Activated T-helper 1 cell treated with anti-CD3 and anti-CD28 coated beads, Interleukin-2, amount 50 U/mL, for 16 hours (primary cell): ENCODE data around the gene TSEN15.

ENCODE experiments used
- DNase-seq, 2 donors: peaks; one replicate each; pipeline ENCODE4 v3.0.0-alpha.2; 2020; ENCODE audit warnings: low read depth in 1 of 2, low spot score in 1 of 2

The TSEN15 gene

DNA sequence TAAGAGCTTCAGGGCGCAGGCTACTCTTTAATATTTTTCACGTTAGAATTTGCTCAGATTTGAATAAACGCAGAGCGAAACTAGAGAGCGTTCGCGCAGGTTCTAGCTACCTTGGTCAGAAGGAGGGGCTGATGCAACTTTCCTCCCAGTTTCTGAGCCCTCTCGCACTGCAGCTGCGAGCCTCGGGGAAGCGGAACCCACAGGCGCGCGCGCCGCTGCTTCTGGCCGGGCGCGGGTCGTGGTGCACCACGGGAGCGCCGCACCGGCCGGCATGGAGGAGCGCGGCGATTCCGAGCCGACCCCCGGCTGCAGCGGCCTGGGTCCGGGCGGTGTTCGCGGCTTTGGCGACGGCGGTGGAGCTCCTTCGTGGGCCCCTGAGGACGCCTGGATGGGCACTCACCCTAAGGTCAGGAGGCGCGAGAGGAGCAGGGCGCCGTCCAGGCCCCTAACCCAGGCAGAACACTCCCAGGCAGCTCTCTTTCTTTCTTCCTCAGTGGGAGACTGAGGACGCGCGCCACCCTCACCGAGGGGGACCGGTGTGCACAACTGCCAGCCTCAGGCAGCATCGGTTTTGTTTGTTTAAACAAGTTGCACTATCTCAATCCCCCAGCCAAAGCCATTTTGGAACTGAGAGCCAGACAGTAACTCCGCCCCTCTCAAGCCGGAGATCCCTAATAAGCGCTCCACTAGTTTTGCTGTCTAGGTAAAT lies at the start of gene TSEN15:
TSS of gene TSEN15 (plus strand) at position 246 of the 709 bp plus-strand sequence. CDS start at position 272, 26 bp downstream.
- DNase-seq, result peak; percentile 55 to 69

- no peak for DNase-seq
Observed at GRCh38 chr1:184002071-184002470, 49.5 kb upstream of the TSEN15 start.

DNA sequence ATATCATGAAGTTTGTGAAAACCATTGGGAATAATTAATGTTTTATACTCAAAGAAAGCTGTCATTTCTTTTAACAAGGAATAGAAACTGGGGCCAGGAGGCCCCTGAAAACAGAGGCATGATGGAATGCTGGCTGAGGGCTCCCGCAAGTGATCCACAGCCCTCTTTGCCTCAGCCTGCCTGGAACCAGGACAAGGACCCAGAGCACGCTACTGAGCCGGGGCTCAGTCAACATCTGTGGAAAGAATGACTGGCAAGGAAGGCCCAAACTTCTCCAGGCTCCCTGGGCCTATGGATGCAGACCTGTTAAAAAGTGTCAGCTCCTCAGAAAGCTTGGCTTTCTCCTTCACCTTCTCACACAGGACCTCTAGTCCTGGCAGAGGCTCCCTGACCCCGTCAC lies 46.6 kb upstream of the TSEN15 start:
- no peak for DNase-seq

DNA sequence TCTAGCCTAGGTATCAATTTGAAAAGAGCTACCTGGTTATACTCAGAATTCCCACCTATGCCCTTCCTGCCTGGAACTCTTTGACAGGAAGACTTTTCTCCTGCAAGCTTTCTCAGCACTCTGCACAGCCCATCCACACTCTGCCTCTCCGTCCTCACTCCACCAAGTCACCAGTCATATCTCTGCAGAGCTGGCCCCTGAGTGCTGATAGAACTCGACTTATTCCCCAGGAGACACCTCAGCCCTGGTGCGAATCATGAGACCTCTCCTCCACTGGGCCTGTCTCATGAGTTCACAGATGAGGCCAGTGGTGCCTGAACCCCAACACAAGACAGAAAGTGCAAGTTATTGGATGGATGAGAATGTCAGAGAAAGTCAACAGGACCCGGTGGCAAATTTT lies 46.0 kb upstream of the TSEN15 start:
- DNase-seq, result no peak

DNA sequence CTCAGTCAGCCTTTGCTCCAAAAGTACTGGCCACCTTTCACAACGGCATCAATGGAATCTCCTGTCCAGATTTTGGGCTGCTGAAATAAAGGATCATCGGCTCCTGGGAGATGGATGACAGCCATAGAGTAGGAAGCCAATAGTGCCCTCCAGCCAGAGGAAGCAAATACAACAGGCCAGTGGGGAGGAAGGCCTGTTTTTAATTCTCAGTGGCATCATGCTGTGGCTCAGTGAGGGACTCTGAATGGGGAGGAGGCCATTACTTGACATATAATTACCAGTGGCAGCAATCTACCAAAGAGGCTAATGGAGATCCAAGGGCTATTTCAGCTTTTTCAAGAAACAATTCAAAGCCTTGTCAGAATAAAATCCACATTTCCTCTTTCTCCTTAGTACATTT lies 40.7 kb upstream of the TSEN15 start:
- no peak for DNase-seq

GRCh38 chr1:184012187-184012586 lies 39.3 kb upstream of the TSEN15 start:
- no peak for DNase-seq

DNA sequence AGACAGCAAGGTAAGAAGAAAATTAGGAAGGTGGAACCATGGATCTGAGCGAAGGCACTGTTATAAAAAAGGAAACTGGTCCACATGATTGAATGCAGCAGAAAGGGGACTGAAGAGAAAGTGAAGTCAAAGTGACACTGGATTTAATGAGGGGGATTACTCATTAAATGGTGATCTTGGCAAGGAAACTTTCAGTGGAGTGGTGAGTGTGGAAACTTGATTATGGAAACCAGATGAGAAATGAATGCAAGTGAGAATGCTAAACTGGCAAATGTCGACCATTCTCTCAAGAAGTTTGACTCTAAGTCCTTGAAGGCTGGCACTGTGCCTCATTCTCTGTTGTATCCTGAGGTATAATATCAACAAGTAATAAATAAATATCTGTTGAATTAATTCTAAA lies 37.3 kb upstream of the TSEN15 start:
- no peak for DNase-seq

GRCh38 chr1:184016169-184016568 lies 35.4 kb upstream of the TSEN15 start:
- DNase-seq, result no peak

DNA sequence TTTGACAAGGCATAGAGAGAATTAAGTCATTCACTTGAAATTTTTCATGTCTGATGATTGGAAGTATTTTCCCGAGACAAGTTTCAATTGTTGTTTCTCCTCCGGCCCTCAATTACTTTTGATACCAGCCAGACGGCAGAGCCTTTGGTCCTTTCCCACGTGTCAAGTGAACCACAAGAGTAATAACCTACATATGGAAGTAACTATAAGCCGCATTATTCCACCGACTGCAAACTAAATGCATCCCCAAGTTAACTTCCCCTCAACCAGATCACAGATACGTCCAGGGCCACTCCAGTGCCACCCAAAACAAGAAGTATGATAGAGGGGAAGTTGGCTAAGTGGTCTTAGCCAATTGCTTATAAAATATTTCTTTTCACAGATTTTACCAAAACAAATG lies 34.2 kb upstream of the TSEN15 start:
- DNase-seq, result no peak

DNA sequence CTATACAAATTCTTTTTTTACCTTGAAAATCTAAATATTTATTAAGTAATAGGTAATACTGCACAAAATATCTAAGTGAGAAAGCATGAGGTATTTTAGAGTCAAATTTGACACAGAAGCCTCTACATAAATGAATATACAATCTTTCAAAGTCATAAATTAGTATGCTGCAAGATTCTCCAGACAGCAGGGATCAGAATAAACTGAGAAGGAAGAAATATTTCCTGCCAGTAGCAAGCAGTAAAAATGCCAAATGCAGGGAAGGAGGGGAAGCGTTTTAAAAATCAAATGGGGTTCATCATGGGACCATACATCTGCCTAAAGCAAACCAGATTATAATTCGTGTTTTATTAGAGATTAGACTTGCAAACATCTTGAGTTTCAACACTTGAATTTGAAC lies 32.9 kb upstream of the TSEN15 start:
- DNase-seq, result no peak

DNA sequence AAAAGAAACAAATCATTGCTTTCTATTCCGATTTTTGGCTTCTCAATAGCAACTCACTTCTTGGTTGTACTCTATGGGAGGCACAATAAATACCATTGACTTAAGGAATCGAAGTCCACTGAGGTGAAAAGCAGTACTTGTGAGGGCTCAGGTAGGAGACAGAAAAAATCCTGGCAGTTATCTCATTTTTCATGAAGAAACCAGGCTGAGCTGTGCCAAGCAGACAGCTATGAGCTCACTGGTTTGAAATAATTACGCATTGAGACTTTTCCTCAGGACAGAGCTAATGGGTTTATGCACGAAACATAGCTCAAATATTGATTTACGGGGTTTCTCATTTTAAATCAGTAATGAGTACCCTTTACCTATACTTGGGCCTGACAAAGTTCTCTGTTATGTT lies 32.5 kb upstream of the TSEN15 start:
- no peak for DNase-seq

GRCh38 chr1:184019506-184019905 lies 32.0 kb upstream of the TSEN15 start:
- DNase-seq, result no peak

DNA sequence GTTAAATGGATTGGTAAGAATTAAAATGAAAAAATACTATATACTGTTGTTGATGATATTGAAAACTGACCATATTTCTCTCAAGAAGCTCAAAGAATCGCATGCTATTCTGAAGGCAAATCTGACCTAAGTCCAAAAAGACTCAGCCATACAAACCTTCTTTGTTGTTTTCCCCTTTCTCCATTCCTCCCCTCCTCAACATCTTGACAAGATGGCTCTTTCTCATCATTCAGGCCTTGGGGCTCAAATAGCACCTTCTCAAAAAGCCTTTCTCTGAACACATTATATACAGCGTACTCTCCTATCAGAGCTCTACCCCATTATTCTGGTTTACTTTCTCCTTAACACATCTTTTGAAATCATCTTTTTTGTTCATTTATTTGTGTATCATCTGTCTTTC lies 31.2 kb upstream of the TSEN15 start:
- DNase-seq, result no peak

GRCh38 chr1:184020855-184021254 lies 30.7 kb upstream of the TSEN15 start:
- no peak for DNase-seq

DNA sequence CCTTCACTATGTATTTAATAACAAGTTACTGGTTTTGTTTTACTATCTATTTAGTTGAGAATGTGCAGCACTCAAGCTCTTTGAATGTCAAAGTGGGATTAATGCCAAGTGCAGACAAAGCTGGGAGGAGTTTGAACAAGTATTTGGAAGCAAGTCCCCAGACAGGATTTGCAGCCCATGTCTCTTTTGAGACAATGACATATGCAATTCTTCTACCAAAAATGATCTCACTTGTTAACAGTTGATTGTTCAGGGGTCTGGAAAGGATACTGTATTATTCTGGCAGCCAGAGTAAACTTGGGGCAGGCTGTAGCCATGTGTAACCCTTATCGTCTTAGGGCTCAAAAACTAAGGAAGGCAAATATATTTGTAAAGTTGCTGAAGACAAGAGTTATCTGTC lies 29.8 kb upstream of the TSEN15 start:
- DNase-seq, result no peak

- no peak for DNase-seq
Observed at GRCh38 chr1:184022668-184023067, 28.9 kb upstream of the TSEN15 start.

DNA sequence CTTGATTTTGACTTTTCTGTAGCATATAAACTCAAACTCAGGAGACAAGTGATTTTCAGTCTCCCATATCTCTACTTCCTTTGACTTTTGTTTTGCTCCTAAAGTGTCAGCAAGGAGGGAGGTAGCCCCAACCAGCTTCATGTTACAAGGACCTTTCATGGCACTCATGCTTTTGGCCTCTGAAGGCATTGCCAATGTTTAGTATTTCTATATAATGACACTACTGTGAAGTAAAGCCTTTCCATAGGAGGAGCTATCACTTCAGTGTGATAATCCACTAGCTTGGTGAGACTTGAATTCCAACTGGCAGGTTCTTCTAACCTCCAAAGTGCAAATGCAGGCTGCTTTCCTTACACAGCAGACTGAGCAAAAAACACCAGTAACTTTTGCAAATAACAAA lies 28.4 kb upstream of the TSEN15 start:
- DNase-seq, result no peak

GRCh38 chr1:184025242-184025675 lies 26.3 kb upstream of the TSEN15 start:
- DNase-seq, result no peak

DNA sequence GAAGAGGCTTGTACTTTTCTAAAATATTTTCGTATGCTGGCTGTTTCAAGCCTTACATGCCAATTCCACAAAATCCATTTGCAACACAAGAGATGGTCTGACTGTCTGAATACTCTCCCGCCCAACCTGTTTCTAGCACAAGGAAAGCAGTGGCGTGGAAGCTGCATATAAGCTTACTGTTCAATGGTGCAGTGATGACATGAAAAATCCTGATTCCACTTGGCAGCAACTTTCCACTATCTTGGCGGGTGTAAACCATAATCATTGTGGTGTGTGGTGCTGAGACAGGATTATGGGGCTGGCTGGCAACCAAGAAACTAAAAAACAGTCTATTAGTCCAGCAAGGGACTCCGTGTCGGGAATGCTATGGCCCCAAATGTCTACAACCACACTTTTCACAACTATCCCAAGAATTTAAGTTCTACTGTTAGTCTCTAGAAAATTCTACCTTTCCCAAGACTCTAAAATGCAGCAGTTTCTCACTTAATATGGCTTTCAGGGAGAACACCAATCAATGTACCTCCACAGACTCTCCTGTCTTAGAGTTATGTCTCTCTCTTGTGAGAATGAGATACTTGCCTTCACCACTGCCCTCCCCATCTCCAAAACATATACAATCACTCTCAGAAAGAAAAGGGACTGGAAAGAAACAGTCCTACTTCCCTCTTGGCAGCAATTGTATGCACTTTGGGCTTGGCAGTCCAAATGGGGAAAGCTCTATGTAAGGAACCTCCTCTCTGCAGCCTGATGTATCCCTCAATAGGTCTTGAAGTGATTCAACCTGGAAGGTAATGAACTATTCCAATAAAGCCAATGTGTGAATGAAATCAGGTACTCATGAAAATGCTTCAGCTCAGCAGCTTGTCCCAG lies 23.5 kb upstream of the TSEN15 start:
- DNase-seq, result no peak

- no peak for DNase-seq
Observed at GRCh38 chr1:184028854-184029623, 22.5 kb upstream of the TSEN15 start.

GRCh38 chr1:184030433-184031091 lies 21.0 kb upstream of the TSEN15 start:
- DNase-seq, result no peak
